ENCODE data around the gene FAM169A. TPM values are rescaled to one million over a fixed set of nuclear protein-coding genes. Genes with fewer than 3 reads are reported as not detected.
A peak's percentile ranks its signal among the peaks of the same experiment; 100 is the strongest.
"Not testable (repeated sequence)": the region's sequence is repeated elsewhere in the genome, so short reads cannot be mapped to it uniquely, and the experiment has no call there.

The FAM169A gene
- total RNA-seq, 1 donor from 2014 or later = 1.5 TPM

DNA sequence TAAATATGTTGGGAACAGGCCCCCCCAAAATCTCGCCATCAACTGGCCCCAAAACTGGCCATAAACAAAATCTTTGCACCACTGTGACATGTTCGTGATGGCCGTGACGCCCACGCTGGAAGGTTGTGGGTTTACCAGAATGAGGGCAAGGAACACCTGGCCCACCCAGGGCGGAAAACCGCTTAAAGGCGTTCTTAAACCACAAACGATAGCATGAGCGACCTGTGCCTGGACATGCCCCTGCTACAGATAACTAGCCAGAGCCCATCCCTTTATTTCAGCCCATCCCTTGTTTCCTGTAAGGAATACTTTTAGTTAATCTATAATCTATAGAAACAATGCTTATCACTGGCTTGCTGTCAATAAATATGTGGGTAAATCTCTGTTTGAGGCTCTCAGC, 3.2 kb upstream of the FAM169A start:
- ATAC-seq = not testable (repeated sequence)

DNA sequence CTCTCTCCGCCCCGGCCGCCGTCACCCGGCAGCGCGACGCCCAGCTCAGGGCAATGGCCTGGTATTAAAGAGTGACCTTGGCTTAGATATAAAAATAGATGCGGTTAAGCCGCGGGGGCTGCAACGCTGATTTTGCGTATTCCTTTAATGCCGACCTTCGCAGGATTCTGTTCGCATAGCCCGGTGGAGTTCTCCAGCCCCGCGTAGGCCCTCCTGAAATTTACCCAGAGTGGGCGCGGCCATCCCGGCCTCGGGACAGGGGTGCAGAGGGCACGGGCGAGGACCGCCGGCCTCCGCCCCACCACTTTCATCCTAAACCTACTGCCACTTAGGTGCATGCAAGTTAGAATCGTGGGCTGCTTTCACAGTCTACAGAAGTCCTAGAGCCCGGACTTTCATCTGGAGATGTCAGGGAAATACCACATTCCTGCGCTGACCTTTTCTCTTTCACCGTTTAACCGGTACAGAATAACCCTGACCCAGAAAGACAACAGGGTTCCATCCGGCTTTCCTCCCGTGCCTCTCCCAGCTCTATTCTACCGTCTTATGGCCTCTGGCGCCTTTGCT, 492 bp upstream of the FAM169A start:
- no peak for ATAC-seq

- ATAC-seq = peak; percentile 41
These were observed 857 bp downstream of the FAM169A start for GRCh38 chr5:74865256-74865803.

DNA sequence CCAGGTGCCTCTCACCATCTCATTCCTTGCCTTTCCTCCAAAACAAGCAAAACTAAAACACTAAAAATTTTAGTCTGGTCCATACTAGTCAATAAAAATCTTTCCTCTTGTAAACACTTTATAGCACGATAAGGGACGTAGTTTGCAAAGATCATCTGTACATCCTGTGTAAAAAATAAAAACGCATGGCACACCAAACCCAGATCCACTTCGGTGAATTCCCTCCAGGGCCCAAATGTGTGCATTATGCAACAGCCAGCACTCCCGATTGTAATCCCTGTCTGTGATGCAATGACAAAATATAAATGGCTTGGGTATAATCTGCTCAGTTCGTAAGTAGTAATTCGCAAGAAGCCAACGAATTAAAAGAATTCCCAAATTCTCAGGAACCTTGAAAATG, 1.4 kb downstream of the FAM169A start:
- ATAC-seq = peak; percentile 62

DNA sequence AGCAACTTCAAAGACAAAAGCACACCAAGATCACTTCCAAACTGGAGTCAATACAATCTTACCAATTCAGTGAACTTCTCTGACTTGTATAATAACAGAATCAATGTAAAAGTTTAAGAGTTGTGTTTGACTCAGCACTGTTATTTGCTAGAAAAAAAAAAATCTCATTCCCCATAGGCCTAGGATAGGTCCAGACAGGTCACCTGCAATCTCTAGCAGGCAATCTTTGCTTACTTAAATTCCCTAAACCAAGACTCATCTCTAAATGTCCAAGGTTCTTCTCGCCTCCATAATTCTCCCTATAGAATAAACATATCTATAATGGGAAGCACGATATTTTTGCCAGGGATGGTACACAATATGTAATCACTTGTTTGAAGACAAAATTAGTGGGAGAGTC, 2.5 kb downstream of the FAM169A start:
- no peak for ATAC-seq

GRCh38 chr5:74862221-74862620, 4.0 kb downstream of the FAM169A start:
- no peak for ATAC-seq

DNA sequence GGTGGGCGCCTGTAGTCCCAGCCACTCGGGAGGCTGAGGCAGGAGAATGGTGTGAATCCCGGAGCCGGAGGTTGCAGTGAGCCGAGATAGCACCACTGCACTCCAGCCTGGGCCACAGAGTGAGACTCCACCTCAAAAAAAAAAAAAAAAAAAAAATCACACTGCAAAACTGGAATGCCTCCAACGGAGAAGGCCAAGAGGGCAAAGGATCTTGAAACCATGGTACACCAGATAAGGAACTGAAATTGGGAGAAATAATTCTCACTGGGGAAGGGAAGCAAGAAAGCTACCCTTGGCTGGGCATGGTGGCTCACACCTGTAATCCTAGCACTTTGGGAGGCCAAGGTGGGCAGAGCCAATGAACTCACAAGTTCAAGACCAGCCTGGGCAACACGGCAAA, 9.2 kb downstream of the FAM169A start:
- ATAC-seq = not testable (repeated sequence)

DNA sequence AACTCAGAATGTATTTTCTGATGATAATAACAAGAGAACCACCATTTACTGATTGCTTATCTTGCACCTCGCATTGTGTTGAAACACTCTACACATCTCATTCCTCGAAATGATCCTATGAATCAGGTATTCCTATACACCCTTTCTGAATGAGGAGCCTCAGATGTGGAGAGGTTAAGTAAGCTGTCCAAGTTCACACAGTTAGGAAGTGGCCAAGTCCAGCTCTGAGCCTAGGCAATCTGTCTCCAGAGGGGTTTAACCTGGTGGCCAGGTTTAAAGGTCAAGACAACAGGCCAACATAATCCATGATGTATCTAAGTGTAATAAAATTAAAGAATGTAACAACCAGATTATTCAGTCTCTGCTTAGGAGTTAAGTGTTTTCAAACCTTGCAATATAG, 12.9 kb downstream of the FAM169A start:
- ATAC-seq = no peak

DNA sequence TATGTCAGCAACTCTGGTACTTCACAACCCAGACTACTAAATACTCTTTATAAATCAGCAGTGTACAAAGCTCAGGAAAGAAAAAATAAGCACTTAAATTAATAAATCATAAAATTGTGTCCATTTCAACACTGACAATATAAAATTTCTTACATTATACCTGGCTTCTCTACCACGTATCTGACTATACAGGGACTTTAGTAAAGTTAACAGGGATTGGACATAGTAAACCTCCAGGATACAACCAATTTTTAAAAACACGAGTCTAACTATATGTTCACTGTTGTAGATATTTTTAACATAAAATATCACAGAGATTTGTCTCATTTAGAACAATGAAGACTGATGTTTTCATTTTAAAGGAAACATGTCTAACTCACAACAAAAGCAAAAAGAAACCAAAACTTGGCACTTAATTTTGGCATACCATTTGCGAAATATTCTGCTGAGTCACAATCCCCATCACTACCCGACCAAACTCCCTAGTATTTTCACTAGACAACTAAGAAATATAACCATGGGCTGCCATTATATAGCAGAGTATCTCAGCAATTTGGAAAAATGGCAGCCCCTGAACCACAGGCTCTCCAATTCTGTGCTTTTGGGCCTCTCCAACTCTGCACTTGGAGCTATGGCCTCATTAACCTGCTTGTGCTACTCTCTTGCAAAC, 14.4 kb downstream of the FAM169A start:
- ATAC-seq = peak; percentile 57

- ATAC-seq = no peak
These were observed 15.3 kb downstream of the FAM169A start for GRCh38 chr5:74850789-74851425.

GRCh38 chr5:74850030-74850429, 16.2 kb downstream of the FAM169A start:
- no peak for ATAC-seq

DNA sequence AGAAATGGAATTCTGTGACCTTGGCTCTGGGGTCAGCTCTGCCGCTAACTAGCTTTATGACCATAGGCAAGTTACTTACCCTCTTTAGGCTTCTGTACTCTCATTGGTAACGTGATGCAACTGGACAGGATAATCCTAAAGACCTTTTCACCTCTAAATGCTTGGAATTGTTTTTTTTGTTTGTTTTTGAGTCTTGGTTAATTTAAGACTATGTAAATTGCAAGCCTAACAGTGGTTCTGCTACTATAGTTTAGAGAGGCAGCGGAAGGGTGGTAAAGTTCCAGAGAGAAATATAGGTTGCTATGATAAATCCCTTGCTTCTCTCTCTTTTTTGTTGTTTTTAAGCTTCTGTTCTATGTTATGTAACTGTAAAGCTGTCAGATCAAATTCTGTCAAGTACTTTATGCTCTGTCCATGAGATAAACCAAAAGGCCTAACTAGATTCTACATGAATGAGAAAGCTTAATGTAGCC, 17.6 kb downstream of the FAM169A start:
- ATAC-seq = no peak

- ATAC-seq = no peak
These were observed 27.0 kb downstream of the FAM169A start for GRCh38 chr5:74839229-74839628.

GRCh38 chr5:74838262-74838661, 27.9 kb downstream of the FAM169A start:
- ATAC-seq = no peak

DNA sequence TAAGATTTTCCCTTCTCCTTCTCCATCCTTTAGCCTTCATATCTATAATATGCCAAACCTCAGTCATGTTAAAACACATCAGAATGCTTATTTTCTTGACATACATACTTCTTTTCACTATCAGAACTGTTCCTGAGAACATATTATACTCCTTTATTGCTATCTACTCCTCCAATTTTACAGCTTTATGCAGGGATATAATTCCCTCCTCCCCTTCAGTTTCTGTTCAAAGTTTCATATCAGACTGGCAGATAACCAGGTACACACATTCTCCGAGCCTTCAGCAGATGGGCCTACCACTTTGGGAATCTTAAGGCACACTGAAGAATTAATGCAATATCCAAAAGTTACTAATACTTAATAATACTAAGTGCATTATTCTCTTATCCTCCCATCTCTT, 29.1 kb downstream of the FAM169A start:
- ATAC-seq = no peak

- no peak for ATAC-seq
These were observed 32.5 kb downstream of the FAM169A start for GRCh38 chr5:74833537-74834266.

- ATAC-seq = no peak
These were observed 36.8 kb downstream of the FAM169A start for GRCh38 chr5:74829413-74829812.

DNA sequence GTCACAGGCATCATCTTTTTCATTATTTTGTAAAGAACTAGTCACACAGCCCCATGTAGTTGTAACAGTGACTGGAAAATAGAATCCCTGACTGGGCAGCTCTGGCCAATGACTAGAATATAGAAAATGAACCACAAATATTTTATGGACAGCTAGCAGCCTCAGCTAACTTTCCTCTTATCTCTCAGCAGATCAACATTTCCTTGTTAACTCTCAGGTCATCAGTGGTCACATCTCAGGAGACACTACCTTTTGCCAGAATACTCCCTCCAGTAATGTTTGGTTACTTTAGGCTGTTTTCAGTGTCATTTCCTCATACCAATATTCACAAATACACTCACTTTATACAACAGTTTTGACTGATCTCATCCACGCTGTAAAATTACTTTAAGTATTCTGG, 43.9 kb downstream of the FAM169A start:
- no peak for ATAC-seq

GRCh38 chr5:74816875-74817274, 49.3 kb downstream of the FAM169A start:
- no peak for ATAC-seq

DNA sequence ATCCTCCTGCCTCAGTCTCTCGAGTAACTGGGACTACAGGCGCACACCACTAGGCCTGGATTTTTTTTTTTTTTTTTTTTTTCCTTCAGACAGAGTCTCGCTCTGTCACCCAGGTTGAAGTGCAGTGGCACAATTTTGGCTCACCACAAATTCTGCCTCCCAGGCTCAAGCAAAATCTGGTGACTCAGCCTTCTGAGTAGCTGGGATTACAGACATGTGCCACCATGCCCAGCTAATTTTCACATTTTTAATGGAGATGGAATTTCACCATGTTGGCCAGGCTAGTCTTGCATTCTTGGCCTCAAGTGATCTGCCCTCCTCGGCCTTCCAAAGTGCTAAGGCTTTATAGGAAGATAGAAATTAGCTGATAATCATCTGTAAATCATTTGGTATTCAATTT, 55.3 kb downstream of the FAM169A start:
- peak; percentile 87 for ATAC-seq

DNA sequence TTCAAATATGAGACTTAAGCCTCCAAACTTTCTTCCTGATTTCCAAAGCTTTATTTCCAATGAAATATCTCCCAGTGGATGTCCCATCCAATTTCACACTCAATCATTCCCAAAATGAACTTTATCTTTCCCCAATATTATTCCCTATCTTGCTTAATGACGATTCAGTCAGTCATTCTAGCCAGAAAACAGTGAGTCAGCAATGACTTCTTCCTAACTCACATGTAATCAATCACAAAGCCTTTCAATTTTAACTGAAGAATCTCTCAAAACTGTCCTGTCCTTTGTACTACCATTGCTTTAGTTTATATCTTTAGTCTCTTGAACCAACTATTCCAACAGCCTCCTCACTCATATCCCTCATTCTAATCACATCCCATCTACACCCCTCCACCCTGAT, 64.2 kb downstream of the FAM169A start:
- no peak for ATAC-seq

DNA sequence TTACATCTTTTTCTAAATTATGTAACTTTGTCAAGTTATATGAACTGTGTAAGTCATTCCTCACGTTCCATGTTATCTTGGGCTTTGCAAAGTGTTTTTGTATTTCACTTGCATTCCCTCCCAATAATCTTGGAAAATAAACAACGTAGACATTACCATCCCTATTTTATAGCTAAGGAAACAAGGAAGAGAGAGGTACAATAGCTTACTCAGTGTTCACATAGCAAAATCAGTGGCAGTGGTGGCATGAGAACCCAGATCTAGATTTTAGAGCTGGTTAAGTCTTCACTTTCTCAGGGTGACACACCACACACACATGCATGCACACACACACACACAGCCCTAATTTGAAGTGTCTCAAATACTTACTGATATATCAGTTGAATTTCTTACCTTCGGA, 65.0 kb downstream of the FAM169A start:
- ATAC-seq = no peak

All from esophagus mucosa (tissue), 1 donor.